ENCODE results near the gene THSD7A. TPM values are rescaled to one million over a fixed set of nuclear protein-coding genes. Genes with fewer than 3 reads are reported as not detected.

The THSD7A gene
- total RNA-seq, 1 donor from 2014 or later, result 10.1 TPM

DNA sequence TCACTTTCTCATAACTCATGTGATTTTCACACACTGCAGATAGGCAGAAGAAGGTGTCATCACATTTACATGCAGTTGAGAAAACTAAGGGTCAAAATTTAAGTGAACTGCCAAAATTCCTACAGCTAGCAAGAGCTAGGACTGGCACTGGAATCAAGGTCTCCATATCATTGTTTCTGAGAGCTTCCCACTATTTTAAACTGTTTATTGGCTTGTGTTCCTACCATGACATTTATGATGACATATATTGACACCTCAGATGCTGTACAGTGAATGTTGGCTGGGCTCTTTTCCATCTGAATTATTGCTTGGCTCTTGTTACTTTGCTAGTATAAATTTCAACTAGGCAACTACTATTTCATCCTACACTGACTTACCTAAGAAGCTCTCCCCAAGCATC is 2.0 kb downstream of the THSD7A start:
- Histone ChIP-seq H3K4me3 (no peak overlapping the region), H3K27me3 (no peaks in the 10 kb centered on the region), H3K36me3 (no peaks in the 10 kb centered on the region), H3K27ac (no peak overlapping the region), H3K4me1 (peaks cover 0 to 5% of the 10 kb centered on the region in 2 donors), H3K9me3 (no peaks in the 10 kb centered on the region)
- intact Hi-C loops (cut with DNase I), result no loop called here
- TF ChIP-seq, protein P1, sequence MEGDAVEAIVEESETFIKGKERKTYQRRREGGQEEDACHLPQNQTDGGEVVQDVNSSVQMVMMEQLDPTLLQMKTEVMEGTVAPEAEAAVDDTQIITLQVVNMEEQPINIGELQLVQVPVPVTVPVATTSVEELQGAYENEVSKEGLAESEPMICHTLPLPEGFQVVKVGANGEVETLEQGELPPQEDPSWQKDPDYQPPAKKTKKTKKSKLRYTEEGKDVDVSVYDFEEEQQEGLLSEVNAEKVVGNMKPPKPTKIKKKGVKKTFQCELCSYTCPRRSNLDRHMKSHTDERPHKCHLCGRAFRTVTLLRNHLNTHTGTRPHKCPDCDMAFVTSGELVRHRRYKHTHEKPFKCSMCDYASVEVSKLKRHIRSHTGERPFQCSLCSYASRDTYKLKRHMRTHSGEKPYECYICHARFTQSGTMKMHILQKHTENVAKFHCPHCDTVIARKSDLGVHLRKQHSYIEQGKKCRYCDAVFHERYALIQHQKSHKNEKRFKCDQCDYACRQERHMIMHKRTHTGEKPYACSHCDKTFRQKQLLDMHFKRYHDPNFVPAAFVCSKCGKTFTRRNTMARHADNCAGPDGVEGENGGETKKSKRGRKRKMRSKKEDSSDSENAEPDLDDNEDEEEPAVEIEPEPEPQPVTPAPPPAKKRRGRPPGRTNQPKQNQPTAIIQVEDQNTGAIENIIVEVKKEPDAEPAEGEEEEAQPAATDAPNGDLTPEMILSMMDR (IDR thresholded peaks at IDR 0.05), result no peak
- DNase-seq (ENCODE audit: low spot score in 2 of 2), result no peak

DNA sequence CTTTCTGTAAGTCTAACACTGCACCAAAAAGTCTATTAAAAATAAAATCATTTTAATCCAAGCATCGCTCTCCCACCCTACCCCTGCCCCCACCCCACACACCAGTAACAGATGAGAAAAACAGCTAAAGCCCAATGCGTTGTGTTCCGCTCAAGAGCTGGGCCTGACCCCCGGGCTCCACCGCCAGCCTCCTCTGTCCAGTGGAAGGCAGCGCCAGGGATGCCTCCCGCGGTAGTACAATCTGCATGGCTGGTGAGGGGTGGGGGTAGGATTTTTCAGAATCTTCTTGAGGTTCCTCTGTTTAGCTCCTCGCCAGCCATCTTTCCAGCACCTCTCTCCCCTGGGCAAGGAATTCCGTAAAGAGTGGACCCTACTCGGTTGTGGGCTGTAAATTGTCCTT is 12.1 kb downstream of the THSD7A start:
- no peak for DNase-seq (ENCODE audit: low spot score in 2 of 2)
- H3K4me1 ChIP-seq, result no peaks in the 10 kb centered on the region
- H3K27ac ChIP-seq, result no peak overlapping the region
- H3K27me3 ChIP-seq, result no peaks in the 10 kb centered on the region
- H3K4me3 ChIP-seq, result no peak overlapping the region
- intact Hi-C loops (cut with DNase I), result no loop called here
- TF ChIP-seq, protein P1 (IDR thresholded peaks at IDR 0.05), result no peak
- H3K9me3 ChIP-seq, result no peaks in the 10 kb centered on the region
- H3K36me3 ChIP-seq, result no peaks in the 10 kb centered on the region

DNA sequence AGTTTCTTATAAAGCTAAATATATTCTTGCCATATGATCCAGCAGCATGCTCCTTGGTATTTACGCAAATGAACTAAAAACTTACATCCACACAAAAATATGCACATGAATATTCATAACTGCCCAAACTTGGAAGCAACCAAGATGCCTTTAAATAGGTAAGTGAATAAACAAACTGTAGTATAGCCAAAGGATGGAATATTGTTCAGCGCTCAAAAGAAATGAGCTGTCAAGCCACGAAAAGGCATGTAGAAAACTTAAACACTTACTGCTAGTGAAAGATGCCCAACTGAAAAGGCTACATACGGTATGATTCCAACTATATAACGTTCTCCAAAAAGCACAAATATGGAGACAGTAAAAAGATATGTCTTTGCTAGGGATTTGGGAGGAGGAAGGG is 12.7 kb downstream of the THSD7A start:
- no peak for DNase-seq (ENCODE audit: low spot score in 2 of 2)
- Histone ChIP-seq H3K36me3 (no peaks in the 10 kb centered on the region), H3K9me3 (no peaks in the 10 kb centered on the region), H3K27me3 (no peaks in the 10 kb centered on the region), H3K4me1 (no peaks in the 10 kb centered on the region), H3K4me3 (no peak overlapping the region), H3K27ac (no peak overlapping the region)
- TF ChIP-seq, protein P1 (IDR thresholded peaks at IDR 0.05), result no peak
- intact Hi-C loops (cut with DNase I), result no loop called here

DNA sequence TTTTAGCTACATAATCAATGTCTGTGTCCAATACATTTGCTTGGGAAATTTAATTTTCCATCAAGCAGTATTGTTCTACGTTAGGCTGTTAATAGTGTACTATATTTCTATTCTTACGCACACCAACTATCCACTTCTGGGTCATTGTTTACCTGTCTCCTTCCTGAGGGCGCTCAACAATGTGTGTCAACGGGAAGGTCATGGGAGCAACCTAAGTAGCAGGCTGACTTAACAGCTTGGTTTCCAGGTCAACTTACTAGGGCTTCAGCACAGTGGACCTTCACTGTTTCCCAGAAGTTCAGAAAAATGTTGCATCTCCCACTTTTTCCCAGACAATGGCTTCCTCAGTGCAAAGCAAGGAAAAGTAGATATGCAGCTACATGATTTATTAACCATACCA is 13.7 kb downstream of the THSD7A start:
- no peaks in the 10 kb centered on the region for H3K27me3 ChIP-seq
- no peak for DNase-seq (ENCODE audit: low spot score in 2 of 2)
- TF ChIP-seq, protein P1 (IDR thresholded peaks at IDR 0.05), result no peak
- no peaks in the 10 kb centered on the region for H3K4me1 ChIP-seq
- intact Hi-C loops (cut with DNase I), result no loop called here
- no peaks in the 10 kb centered on the region for H3K9me3 ChIP-seq
- no peaks in the 10 kb centered on the region for H3K36me3 ChIP-seq
- no peak overlapping the region for H3K27ac ChIP-seq
- H3K4me3 ChIP-seq, result no peak overlapping the region

DNA sequence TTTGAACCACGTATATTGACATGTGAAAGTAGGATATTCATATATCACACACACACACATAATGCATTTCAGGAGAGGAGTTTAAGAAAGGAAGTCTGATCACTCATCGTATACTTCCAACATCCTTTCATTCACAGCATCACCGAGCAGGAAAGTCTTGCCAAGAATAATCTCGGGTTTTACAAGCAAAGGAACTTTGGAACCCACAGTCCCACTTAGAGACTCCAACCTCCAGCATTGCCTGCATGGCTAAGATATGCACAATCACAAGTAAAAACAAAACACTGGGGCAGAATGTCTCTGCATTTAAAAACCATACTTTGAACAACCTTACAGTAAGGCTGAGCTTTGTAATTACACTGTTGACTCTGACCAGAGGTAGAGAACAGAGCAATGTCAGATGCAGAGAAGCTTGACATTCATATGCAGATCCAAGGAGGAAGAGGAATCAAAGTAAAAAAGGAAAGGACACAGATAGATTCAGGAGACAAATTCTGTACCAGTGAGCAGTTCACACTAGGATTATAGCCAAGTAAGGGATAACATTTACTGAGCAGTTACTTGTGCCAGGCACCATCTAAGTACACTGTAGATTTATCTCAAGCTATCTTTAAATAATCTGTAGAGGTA is 14.8 kb downstream of the THSD7A start:
- Histone ChIP-seq H3K36me3 (no peaks in the 10 kb centered on the region), H3K27ac (no peak overlapping the region), H3K27me3 (no peaks in the 10 kb centered on the region), H3K9me3 (no peaks in the 10 kb centered on the region), H3K4me3 (no peak overlapping the region), H3K4me1 (no peaks in the 10 kb centered on the region)
- intact Hi-C loops (cut with DNase I), result no loop called here
- TF ChIP-seq, protein P1 (IDR thresholded peaks at IDR 0.05), result no peak
- no peak for DNase-seq (ENCODE audit: low spot score in 2 of 2)

DNA sequence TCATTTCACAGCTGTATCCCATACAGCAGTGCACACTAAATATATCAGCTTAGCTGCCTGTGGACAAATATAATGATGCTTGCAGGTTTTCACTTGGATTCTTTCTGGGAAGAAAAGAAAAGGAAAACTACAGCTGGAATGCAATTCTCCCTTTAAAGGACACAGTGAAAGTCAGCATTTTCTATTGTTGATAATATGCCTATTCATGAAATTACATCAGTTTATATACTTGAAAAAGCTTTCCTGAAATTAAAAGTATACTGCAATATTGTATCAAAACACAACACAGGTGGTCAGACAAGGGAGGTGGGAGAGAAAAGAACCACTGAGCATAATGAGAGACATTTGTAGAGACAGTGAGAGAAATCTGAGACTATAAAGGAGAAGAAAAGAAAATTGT is 20.3 kb downstream of the THSD7A start:
- no peak overlapping the region for H3K4me3 ChIP-seq
- no peaks in the 10 kb centered on the region for H3K36me3 ChIP-seq
- H3K27ac ChIP-seq, result no peak overlapping the region
- no peaks in the 10 kb centered on the region for H3K9me3 ChIP-seq
- TF ChIP-seq, protein P1 (IDR thresholded peaks at IDR 0.05), result no peak
- intact Hi-C loops (cut with DNase I), result no loop called here
- no peaks in the 10 kb centered on the region for H3K27me3 ChIP-seq
- no peak for DNase-seq (ENCODE audit: low spot score in 2 of 2)
- H3K4me1 ChIP-seq, result no peaks in the 10 kb centered on the region
